ENCODE results near the gene RND2. TPM values are rescaled to one million over a fixed set of nuclear protein-coding genes. Genes with fewer than 3 reads are reported as not detected.
A peak's percentile ranks its signal among the peaks of the same experiment; 100 is the strongest.

Gene RND2
- total and polyA plus RNA-seq, 2 of the 13 experiments (the other 11 are each of a cell fraction or from before 2014, with no cell fraction given): 0.05 to 0.11 TPM

DNA sequence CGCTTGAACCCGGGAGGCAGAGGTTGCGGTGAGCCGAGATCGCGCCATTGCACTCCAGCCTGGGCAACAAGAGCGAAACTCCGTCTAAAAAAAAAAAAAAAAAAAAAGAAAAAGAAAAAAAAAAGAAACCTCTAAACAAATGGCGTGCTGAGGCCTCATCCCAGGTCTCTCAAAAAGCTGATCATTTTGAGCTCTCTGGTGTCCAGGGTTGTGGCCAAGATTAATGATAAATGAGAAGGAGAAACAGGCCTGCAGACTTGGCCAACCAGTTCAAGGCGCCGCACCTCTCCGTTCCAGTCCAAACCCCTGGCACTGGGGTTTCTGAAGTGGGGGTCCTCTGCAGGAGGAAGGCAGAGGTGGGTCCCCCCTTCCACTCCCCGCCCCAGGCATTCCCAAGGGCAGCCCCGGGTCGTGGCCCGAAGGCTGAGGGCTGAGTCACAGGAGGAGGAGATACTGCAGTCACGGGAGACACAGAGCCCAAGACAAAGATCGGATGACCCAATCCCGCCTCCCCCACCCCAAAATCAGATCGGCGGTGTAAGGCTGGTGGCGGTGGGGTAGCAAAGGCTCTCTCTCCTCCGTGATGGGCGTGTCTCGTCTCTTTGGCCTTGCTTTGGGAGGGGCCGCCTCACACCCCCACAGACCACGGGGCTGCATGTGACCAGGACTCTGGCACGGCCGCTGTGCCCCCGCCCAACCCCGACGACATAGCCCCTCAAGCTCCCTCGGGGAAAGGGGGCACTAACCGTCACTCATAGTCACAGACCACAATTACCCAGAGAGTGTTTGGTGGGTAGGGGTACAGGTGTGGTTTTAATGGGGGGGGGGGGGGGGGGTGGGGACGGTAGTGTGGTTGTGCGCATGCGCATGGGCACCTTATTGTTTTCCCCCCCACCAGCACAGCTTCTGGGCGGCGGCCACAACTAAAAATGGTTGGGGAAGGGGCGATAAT is 4.0 kb upstream of the RND2 start (continued):
- TF ChIP-seq, protein P1, sequence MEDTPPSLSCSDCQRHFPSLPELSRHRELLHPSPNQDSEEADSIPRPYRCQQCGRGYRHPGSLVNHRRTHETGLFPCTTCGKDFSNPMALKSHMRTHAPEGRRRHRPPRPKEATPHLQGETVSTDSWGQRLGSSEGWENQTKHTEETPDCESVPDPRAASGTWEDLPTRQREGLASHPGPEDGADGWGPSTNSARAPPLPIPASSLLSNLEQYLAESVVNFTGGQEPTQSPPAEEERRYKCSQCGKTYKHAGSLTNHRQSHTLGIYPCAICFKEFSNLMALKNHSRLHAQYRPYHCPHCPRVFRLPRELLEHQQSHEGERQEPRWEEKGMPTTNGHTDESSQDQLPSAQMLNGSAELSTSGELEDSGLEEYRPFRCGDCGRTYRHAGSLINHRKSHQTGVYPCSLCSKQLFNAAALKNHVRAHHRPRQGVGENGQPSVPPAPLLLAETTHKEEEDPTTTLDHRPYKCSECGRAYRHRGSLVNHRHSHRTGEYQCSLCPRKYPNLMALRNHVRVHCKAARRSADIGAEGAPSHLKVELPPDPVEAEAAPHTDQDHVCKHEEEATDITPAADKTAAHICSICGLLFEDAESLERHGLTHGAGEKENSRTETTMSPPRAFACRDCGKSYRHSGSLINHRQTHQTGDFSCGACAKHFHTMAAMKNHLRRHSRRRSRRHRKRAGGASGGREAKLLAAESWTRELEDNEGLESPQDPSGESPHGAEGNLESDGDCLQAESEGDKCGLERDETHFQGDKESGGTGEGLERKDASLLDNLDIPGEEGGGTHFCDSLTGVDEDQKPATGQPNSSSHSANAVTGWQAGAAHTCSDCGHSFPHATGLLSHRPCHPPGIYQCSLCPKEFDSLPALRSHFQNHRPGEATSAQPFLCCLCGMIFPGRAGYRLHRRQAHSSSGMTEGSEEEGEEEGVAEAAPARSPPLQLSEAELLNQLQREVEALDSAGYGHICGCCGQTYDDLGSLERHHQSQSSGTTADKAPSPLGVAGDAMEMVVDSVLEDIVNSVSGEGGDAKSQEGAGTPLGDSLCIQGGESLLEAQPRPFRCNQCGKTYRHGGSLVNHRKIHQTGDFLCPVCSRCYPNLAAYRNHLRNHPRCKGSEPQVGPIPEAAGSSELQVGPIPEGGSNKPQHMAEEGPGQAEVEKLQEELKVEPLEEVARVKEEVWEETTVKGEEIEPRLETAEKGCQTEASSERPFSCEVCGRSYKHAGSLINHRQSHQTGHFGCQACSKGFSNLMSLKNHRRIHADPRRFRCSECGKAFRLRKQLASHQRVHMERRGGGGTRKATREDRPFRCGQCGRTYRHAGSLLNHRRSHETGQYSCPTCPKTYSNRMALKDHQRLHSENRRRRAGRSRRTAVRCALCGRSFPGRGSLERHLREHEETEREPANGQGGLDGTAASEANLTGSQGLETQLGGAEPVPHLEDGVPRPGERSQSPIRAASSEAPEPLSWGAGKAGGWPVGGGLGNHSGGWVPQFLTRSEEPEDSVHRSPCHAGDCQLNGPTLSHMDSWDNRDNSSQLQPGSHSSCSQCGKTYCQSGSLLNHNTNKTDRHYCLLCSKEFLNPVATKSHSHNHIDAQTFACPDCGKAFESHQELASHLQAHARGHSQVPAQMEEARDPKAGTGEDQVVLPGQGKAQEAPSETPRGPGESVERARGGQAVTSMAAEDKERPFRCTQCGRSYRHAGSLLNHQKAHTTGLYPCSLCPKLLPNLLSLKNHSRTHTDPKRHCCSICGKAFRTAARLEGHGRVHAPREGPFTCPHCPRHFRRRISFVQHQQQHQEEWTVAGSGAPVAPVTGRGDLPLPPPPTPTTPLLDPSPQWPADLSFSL (CRISPR knock-in tag; IDR thresholded peaks at IDR 0.05): no peak
- TF ChIP-seq KAT7 (CRISPR knock-in tag; IDR thresholded peaks at IDR 0.05; ENCODE audit: borderline replicate concordance) (no peak), CEBPG (CRISPR knock-in tag; IDR thresholded peaks at IDR 0.05) (peak; percentile 22; the same call in 1 of the 2 replicates), FOXO1 (CRISPR knock-in tag; IDR thresholded peaks at IDR 0.05) (no peak), EED (CRISPR knock-in tag; IDR thresholded peaks at IDR 0.05) (no peak), MTF2 (CRISPR knock-in tag; IDR thresholded peaks at IDR 0.05; ENCODE audit: borderline replicate concordance) (peak; percentile 72; the same call in 1 of the 2 replicates), SIN3B (IDR thresholded peaks at IDR 0.05; ENCODE audit: low read length) (0 out of 2 replicates have a peak, but pooled peaks have one; percentile 22), PLRG1 (conservative IDR thresholded peaks at IDR 0.05) (no peak), ZXDC (CRISPR knock-in tag; IDR thresholded peaks at IDR 0.05) (peak; percentile 72; the same call in 1 of the 2 replicates), ERF (CRISPR knock-in tag; IDR thresholded peaks at IDR 0.05) (peak; percentile 26; the same call in 1 of the 2 replicates), ATF4 (CRISPR knock-in tag; IDR thresholded peaks at IDR 0.05) (no peak), ARID2 (CRISPR knock-in tag; IDR thresholded peaks at IDR 0.05; ENCODE audit: borderline replicate concordance) (no peak)
- TF ChIP-seq, protein P2, sequence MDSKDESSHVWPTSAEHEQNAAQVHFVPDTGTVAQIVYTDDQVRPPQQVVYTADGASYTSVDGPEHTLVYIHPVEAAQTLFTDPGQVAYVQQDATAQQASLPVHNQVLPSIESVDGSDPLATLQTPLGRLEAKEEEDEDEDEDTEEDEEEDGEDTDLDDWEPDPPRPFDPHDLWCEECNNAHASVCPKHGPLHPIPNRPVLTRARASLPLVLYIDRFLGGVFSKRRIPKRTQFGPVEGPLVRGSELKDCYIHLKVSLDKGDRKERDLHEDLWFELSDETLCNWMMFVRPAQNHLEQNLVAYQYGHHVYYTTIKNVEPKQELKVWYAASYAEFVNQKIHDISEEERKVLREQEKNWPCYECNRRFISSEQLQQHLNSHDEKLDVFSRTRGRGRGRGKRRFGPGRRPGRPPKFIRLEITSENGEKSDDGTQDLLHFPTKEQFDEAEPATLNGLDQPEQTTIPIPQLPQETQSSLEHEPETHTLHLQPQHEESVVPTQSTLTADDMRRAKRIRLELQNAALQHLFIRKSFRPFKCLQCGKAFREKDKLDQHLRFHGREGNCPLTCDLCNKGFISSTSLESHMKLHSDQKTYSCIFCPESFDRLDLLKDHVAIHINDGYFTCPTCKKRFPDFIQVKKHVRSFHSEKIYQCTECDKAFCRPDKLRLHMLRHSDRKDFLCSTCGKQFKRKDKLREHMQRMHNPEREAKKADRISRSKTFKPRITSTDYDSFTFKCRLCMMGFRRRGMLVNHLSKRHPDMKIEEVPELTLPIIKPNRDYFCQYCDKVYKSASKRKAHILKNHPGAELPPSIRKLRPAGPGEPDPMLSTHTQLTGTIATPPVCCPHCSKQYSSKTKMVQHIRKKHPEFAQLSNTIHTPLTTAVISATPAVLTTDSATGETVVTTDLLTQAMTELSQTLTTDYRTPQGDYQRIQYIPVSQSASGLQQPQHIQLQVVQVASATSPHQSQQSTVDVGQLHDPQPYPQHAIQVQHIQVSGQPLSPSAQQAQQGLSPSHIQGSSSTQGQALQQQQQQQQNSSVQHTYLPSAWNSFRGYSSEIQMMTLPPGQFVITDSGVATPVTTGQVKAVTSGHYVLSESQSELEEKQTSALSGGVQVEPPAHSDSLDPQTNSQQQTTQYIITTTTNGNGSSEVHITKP (CRISPR knock-in tag; IDR thresholded peaks at IDR 0.05; ENCODE audit: low read depth): no peak

Measured in HepG2 (cell line).